HEK293 (cell line): Measurements from ENCODE around the gene CD84.

ENCODE experiments used
- MEIS1 ChIP-seq: sonication (generic); formaldehyde crosslinking; IDR thresholded peaks from 2 replicates; pipeline ENCODE4 v1.8.1; 2022; ENCODE audit warnings: missing genetic modification reagents, mild to moderate bottlenecking, borderline replicate concordance
- SP2 ChIP-seq: fragments of 450-650 bp; formaldehyde crosslinking; IDR thresholded peaks from 2 replicates; pipeline ENCODE4 v1.5.1; 2016; ENCODE audit warnings: missing biosample characterization, missing genetic modification characterization
- WT1 ChIP-seq: fragments of 450-650 bp; formaldehyde crosslinking; IDR thresholded peaks from 2 replicates; pipeline ENCODE4 v1.5.1; 2016; ENCODE audit warnings: missing biosample characterization, missing genetic modification characterization
- YY1 ChIP-seq: fragments of 450-650 bp; formaldehyde crosslinking; IDR thresholded peaks from 2 replicates; pipeline ENCODE4 v1.5.1; 2018; ENCODE audit warnings: missing biosample characterization, missing genetic modification characterization
- ZNF341 ChIP-seq: fragments of 450-650 bp; formaldehyde crosslinking; IDR thresholded peaks from 2 replicates; pipeline ENCODE4; 2016; ENCODE audit warnings: low read depth, missing biosample characterization, missing genetic modification characterization
- ZNF391 ChIP-seq: fragments of 450-650 bp; formaldehyde crosslinking; IDR thresholded peaks from 2 replicates; pipeline ENCODE4 v1.5.1; 2016; ENCODE audit warnings: low read depth, missing biosample characterization, missing genetic modification characterization, borderline replicate concordance
- TF ChIP-seq, protein P1 (sequence below): fragments of 450-650 bp; formaldehyde crosslinking; IDR thresholded peaks from 2 replicates; pipeline ENCODE4 v1.5.1; 2016; ENCODE audit warnings: missing biosample characterization, missing genetic modification characterization
- TF ChIP-seq, protein P2 (sequence below): fragments of 450-650 bp; formaldehyde crosslinking; IDR thresholded peaks from 2 replicates; pipeline ENCODE4 v1.5.1; 2016; ENCODE audit warnings: missing biosample characterization, missing genetic modification characterization
- TF ChIP-seq, protein P3 (sequence below): fragments of 450-650 bp; formaldehyde crosslinking; IDR thresholded peaks from 2 replicates; pipeline ENCODE4 v1.5.1; 2016; ENCODE audit warnings: missing biosample characterization, missing genetic modification characterization
- TF ChIP-seq, protein P4 (sequence below): sonication (generic); formaldehyde crosslinking; IDR thresholded peaks from 2 replicates; pipeline ENCODE4 v1.8.1; 2022; ENCODE audit warnings: mild to moderate bottlenecking, moderate library complexity, missing genetic modification reagents
- TF ChIP-seq, protein P5 (sequence below): fragments of 450-650 bp; formaldehyde crosslinking; IDR thresholded peaks from 2 replicates; pipeline ENCODE4 v1.5.1; 2016; ENCODE audit warnings: missing biosample characterization, missing genetic modification characterization
- TF ChIP-seq, protein P6 (sequence below): fragments of 450-650 bp; formaldehyde crosslinking; IDR thresholded peaks from 2 replicates; pipeline ENCODE4 v1.5.1; 2016; ENCODE audit warnings: missing biosample characterization, missing genetic modification characterization, low read depth
- TF ChIP-seq, protein P7 (sequence below): fragments of 450-650 bp; formaldehyde crosslinking; IDR thresholded peaks from 2 replicates; pipeline ENCODE4 v1.5.1; 2016; ENCODE audit warnings: missing biosample characterization, missing genetic modification characterization

DNA sequence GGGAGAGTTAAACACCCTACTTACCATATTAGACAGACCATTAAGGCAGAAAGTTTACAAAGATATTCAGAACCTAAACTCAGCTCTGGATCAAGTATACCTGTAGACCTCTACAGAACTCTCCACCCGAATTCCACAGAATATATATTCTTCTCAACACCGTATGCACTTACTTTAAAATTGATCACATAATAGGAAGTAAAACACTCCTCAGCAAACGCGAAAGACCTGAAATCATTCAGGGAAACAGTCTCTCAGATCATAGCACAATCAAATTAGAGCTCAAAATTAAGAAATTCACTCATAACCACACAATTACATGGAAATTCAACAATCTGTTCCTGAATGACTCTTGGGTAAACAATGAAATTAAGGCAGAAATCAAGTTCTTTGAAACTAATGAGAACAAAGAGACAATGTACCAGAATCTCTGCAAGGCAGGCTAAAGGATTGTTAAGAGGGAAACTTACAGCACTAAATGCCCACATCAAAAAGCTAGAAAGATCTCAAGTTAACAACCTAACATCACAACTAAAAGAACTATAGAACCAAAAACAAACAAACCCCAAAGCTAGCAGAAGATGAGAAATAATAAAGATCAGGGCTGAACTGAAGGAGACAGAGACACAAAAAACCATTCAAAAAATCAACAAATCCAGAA is 19.1 kb downstream of the CD84 start:
- TF ChIP-seq, protein P1, sequence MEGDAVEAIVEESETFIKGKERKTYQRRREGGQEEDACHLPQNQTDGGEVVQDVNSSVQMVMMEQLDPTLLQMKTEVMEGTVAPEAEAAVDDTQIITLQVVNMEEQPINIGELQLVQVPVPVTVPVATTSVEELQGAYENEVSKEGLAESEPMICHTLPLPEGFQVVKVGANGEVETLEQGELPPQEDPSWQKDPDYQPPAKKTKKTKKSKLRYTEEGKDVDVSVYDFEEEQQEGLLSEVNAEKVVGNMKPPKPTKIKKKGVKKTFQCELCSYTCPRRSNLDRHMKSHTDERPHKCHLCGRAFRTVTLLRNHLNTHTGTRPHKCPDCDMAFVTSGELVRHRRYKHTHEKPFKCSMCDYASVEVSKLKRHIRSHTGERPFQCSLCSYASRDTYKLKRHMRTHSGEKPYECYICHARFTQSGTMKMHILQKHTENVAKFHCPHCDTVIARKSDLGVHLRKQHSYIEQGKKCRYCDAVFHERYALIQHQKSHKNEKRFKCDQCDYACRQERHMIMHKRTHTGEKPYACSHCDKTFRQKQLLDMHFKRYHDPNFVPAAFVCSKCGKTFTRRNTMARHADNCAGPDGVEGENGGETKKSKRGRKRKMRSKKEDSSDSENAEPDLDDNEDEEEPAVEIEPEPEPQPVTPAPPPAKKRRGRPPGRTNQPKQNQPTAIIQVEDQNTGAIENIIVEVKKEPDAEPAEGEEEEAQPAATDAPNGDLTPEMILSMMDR, result no peak
- TF ChIP-seq ZNF341 (tag by site-specific recombination), result no peak
- no peak for TF ChIP-seq ZNF391
- TF ChIP-seq, protein P2, sequence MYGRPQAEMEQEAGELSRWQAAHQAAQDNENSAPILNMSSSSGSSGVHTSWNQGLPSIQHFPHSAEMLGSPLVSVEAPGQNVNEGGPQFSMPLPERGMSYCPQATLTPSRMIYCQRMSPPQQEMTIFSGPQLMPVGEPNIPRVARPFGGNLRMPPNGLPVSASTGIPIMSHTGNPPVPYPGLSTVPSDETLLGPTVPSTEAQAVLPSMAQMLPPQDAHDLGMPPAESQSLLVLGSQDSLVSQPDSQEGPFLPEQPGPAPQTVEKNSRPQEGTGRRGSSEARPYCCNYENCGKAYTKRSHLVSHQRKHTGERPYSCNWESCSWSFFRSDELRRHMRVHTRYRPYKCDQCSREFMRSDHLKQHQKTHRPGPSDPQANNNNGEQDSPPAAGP (tag by site-specific recombination), result no peak
- TF ChIP-seq, protein P3, sequence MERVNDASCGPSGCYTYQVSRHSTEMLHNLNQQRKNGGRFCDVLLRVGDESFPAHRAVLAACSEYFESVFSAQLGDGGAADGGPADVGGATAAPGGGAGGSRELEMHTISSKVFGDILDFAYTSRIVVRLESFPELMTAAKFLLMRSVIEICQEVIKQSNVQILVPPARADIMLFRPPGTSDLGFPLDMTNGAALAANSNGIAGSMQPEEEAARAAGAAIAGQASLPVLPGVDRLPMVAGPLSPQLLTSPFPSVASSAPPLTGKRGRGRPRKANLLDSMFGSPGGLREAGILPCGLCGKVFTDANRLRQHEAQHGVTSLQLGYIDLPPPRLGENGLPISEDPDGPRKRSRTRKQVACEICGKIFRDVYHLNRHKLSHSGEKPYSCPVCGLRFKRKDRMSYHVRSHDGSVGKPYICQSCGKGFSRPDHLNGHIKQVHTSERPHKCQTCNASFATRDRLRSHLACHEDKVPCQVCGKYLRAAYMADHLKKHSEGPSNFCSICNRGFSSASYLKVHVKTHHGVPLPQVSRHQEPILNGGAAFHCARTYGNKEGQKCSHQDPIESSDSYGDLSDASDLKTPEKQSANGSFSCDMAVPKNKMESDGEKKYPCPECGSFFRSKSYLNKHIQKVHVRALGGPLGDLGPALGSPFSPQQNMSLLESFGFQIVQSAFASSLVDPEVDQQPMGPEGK (tag by site-specific recombination), result no peak
- no peak for TF ChIP-seq YY1 (tag by site-specific recombination)
- TF ChIP-seq, protein P4, sequence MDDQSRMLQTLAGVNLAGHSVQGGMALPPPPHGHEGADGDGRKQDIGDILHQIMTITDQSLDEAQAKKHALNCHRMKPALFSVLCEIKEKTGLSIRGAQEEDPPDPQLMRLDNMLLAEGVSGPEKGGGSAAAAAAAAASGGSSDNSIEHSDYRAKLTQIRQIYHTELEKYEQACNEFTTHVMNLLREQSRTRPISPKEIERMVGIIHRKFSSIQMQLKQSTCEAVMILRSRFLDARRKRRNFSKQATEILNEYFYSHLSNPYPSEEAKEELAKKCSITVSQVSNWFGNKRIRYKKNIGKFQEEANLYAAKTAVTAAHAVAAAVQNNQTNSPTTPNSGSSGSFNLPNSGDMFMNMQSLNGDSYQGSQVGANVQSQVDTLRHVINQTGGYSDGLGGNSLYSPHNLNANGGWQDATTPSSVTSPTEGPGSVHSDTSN, result no peak
- TF ChIP-seq, protein P5, sequence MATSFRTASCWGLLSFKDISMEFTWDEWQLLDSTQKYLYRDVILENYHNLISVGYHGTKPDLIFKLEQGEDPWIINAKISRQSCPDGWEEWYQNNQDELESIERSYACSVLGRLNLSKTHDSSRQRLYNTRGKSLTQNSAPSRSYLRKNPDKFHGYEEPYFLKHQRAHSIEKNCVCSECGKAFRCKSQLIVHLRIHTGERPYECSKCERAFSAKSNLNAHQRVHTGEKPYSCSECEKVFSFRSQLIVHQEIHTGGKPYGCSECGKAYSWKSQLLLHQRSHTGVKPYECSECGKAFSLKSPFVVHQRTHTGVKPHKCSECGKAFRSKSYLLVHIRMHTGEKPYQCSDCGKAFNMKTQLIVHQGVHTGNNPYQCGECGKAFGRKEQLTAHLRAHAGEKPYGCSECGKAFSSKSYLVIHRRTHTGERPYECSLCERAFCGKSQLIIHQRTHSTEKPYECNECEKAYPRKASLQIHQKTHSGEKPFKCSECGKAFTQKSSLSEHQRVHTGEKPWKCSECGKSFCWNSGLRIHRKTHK (tag by site-specific recombination), result no peak
- TF ChIP-seq, protein P6, sequence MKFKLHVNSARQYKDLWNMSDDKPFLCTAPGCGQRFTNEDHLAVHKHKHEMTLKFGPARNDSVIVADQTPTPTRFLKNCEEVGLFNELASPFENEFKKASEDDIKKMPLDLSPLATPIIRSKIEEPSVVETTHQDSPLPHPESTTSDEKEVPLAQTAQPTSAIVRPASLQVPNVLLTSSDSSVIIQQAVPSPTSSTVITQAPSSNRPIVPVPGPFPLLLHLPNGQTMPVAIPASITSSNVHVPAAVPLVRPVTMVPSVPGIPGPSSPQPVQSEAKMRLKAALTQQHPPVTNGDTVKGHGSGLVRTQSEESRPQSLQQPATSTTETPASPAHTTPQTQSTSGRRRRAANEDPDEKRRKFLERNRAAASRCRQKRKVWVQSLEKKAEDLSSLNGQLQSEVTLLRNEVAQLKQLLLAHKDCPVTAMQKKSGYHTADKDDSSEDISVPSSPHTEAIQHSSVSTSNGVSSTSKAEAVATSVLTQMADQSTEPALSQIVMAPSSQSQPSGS (tag by site-specific recombination), result no peak
- TF ChIP-seq, protein P7, sequence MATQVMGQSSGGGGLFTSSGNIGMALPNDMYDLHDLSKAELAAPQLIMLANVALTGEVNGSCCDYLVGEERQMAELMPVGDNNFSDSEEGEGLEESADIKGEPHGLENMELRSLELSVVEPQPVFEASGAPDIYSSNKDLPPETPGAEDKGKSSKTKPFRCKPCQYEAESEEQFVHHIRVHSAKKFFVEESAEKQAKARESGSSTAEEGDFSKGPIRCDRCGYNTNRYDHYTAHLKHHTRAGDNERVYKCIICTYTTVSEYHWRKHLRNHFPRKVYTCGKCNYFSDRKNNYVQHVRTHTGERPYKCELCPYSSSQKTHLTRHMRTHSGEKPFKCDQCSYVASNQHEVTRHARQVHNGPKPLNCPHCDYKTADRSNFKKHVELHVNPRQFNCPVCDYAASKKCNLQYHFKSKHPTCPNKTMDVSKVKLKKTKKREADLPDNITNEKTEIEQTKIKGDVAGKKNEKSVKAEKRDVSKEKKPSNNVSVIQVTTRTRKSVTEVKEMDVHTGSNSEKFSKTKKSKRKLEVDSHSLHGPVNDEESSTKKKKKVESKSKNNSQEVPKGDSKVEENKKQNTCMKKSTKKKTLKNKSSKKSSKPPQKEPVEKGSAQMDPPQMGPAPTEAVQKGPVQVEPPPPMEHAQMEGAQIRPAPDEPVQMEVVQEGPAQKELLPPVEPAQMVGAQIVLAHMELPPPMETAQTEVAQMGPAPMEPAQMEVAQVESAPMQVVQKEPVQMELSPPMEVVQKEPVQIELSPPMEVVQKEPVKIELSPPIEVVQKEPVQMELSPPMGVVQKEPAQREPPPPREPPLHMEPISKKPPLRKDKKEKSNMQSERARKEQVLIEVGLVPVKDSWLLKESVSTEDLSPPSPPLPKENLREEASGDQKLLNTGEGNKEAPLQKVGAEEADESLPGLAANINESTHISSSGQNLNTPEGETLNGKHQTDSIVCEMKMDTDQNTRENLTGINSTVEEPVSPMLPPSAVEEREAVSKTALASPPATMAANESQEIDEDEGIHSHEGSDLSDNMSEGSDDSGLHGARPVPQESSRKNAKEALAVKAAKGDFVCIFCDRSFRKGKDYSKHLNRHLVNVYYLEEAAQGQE (tag by site-specific recombination), result no peak
- TF ChIP-seq WT1 (tag by site-specific recombination), result no peak
- no peak for TF ChIP-seq MEIS1 (CRISPR knock-in tag)
- no peak for TF ChIP-seq SP2 (tag by site-specific recombination)
